GM21367 (cell line): ENCODE data around the gene MED22.
"Not testable (repeated sequence)": the region's sequence is repeated elsewhere in the genome, so short reads cannot be mapped to it uniquely, and the experiment has no call there.

ENCODE experiments used
- ATAC-seq: cut with Tn5 transposase; IDR thresholded peaks from one replicate; pipeline ENCODE4 v1.9.1; 2021; ENCODE audit not compliant: unreplicated experiment

MED22 gene

DNA sequence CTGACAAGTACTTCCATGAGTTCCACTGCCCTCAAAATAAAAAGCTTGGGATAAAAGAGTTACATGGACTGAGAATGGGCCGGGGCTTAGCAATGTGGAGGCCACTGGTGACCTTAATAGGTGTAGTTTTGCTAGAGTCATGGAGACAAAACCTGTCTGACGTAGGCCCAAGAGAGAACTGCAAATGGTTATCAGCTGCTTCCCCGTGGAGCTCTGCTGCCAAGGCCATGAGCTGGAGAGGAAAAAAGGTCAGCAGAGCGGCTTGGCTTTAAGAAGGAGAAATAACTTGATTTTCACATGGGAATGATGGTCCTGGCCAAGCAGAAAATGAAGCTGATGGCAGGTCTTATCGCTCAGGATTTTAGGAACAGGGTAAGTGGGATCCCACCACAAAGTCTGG is 8.3 kb downstream of the MED22 start:
- no peak for ATAC-seq

DNA sequence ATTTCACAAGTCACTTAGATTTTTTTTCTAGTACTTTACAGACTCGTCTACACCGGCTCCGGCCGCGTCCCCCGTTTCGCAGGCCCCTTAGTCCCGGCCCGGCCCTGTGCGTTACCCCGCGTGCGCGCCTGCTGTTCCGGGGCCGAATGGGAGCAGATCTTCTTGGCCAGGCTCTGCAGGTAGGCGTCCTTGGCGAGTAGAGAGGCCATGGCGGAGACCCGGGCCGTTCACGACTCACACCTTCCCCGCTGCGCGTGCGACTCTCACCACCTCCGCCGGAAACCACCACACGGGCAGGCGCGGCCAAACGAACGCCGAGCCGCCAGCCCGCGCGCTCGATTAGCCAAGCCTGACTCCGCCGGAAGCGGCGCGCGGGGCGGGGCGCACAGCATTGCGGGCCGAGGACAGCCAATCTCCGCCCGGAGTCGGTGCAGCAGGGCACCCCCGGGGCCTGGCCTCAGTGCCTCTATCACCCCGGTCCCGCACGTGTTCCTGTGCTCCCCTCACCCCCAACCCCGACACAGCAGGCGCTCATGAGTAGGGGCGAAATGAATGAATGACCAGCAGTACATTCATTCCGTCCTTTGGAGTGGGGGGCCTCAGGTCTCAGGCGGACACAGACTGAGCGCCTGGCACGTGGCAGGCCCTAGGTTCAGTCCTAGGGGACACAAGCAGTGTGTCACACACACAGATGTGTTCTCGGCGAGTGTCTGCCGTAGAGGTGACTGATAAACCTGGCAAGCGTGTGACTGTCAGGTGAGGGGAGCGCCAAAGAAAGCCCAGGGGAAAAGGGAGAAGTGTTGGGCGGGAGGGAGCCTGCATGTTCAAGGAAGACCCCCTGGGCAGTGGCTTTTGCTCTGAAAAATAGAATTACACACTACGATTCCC is 11.8 kb downstream of the MED22 start, which contains the start of gene SURF6:
TSS of gene SURF6 (minus strand) at position 265 of the 888 bp plus-strand sequence. CDS start at position 209, 56 bp downstream.
- ATAC-seq: peak; percentile 78

DNA sequence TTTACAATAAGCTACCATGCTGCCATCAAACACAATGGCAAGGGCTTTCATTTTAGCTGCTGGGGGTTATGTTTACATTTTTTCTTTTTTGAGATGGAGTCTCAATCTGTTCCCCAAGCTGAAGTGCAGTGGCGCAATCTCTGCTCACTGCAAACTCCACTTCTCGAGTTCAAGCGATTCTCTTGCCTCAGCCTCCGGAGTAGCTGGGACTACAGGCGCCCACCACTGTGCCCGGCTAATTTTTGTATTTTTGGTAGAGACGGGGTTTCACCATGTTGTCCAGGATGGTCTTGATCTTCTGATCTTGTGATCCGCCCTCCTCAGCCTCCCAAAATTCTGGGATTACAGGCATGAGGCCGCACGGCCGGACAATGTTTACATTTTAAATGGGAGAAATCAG is 13.0 kb downstream of the MED22 start:
- ATAC-seq: not testable (repeated sequence)

DNA sequence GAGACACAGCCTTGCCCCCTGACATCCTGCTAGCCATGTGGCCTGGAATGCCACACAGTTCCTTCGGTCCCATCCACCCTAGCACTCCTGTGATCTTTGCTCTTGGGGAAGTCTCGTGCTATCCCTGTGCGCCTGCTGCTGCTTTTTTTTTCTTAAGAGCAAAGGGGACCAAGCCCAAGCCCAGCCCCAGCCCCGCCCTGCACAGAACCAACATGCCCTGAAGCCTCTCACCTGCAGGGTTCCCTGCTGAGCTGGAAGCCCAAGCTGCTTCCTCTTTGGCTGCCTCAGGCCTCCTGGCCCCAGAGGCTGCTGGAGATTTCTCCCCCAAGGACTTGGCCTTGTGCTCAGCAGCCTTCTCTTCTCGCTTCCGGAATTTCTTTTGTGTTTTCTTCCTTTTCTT is 13.8 kb downstream of the MED22 start:
- no peak for ATAC-seq

DNA sequence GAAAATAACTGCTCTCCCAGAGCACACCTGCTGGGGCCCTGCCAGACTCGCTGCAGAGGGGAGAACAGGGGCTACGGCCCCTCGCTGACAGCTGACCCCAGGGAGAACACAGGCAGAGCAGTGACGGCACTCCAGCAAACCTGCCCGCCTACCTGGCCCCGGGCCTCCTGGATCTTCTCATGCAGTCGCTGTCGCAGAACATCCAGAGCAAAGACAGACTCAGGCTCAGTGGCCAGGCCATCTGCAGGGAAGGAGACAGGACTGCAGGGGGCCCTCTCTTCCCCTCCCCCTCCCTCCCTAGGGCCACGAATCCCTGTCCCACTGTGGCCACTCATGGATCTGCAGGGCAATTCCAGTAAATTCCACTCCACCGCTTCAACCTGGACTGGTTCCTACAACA is 14.4 kb downstream of the MED22 start:
- no peak for ATAC-seq

DNA sequence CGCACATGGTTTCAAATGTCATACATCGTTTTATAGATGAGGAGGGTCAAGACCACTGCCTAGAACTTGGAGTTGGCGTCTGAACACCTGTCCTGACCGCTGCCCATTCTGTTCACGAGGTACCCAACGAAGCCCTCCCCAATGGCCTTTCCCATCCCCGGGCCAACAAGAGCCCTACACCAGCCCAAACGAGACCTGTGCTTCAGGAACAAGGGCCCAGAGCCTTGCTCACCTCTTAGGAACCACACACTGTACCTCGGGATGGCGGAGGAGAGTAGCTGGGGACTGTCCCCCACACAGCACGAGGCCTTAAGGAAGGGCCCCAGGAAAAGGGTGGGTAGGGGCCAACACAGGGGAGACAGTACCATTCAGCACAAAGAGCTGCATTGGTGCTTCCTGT is 14.9 kb downstream of the MED22 start:
- ATAC-seq: no peak

DNA sequence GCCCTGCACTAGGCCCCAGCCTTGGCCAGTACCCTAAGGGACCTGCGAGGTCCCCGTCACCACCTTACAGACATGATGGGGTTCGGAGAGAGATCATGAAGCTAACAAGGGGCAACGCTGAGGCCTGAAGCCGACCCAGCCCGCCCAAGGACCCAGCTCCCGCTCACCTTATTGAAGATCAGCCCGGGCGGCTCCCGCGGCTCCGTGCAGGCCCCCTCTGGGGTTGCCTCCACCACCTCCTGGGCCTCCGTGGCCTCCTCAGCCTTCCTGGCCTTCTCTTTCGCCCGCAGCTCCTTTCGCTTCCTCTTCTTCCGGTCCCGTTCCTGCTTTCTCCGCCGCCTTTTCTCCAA is 15.6 kb downstream of the MED22 start:
- no peak for ATAC-seq

DNA sequence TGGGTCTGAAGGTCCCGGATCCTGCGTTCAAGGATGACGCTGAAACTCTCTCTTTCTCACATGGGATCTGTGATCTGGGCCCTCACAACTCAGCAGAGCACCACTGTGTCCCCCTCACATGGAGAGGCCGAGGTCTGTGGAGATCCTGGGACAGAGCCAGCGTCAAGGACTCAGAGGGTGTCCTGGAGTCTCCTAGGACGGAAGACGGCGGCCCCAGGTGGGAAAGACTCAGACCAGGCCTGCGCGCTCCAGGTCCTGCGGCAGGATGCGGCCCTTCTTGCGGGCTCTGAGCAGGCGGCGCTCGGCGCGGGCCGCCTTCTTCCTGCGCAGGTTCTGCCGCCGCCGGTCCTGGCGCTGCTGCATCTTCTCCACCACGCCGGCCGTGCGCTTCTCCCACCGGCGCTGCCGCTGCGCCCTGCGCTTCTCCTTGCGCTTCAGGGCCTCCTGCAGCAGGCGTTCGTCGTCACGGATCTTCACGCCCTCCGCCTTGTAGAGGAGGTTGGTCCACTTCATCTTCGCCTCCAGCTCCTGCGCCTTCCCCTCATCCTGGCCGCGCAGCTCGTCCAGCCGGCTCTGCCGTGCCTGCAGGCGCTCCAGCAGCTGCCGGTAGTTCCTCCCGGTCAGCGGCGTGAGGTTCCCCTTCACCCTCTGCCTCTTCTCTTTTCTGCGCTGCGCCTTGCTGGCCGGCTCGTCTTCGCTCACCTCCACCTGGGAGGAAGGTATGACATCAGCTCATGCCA is 16.1 kb downstream of the MED22 start:
- ATAC-seq: no peak

DNA sequence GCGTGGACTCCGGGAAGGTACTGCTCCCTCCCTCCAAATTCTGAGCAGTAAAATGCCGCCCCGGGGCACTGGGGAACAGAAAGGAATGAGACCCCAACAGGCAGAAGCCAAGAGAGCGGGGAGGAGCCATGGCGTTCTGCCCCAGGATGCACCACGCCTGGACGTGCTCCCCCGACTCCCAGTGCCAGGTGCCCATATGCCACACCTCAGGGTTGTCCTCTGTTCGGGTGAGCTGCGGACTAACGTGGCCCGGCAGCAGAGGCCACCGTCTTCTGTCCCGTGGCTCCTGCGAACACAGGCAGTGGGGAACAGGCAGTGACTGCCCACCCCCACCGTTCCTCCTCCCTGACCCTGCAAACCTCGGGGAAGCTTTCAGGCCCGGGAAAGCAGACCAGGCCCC is 16.7 kb downstream of the MED22 start:
- no peak for ATAC-seq

DNA sequence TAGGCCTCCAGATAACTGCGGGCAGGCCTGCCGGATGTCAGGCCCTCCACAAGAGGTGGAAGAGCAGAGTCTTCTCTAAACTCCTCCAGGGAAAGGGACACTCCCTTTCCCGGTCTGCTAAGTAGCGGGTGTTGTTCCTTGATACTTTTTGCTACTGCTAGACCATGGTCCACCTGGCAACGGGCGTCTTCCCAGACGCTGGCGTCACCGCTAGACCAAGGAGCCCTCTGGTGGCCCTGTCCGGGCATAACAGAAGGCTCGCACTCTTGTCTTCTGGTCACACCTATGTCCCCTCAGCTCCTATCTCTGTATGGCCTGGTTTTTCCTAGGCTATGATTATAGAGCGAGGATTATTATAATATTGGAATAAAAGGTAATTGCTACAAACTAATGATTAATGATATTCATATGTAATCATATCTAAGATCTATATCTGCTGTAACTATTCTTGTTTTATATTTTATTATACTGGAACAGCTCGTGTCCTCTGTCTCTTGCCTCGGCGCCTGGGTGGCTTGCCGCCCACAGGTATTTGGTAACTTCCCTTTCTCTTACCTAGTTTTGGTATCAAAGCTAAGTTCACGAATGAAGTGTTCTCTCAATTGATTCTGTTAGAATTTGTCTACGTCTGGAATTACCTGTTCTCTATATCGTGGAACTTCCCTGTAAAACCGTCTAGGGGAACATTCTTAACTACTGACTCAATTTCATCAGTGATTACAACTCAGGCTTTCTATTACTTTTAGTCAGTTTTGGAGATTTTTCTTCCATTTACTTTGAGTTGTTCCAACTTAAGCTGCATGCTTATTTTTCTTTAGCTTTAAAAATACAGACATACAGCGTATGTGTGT is 18.4 kb downstream of the MED22 start:
- not testable (repeated sequence) for ATAC-seq

DNA sequence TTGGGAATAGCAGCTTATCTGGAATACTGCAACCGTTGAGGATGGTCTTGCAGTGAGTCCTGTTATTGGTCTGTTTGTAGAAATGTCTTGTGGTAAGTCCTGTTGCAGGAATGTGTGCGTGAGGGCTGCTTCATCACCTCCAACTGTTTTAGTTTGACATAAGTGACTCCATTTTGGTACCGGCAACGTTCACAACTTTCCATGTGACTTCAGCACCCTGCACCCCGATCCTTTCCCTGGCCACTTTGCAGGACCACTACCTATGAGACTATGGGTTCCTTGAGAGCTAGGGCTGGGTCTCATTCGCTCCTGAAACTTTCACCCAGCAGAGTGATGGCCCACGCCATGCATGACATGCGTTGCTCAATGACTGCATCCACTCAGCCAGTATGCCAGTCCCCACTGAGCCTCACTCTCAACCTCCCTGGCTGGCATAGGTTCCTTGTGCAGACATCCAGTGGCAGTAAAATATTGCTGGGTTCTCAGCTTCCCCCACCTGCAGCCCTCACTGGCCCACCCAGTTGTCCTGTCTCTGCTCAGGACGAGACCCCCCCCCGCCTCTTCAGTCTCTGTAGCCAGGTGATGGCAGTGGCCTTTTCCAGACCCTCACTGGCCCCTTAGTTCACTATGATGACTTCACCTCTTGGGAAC is 20.0 kb downstream of the MED22 start:
- ATAC-seq: no peak

DNA sequence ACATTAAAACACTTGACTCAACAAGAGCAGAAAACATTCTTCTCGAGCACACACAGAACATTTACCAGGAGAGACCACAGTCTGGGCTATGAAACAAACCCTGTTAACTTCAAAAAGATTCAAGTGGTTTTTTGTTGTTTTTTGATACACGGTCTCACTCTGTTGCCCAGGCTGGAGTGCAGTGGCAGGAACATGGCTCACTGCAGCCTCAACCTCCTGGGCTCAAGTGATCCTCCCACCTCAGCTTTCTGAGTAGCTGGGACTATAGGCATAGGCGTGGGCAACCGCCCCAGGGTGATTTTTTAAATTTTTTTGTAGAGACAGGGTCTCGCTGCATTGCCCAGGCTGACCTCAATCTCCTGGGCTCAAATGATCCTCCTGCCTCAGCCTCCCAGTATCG is 20.9 kb downstream of the MED22 start:
- not testable (repeated sequence) for ATAC-seq

DNA sequence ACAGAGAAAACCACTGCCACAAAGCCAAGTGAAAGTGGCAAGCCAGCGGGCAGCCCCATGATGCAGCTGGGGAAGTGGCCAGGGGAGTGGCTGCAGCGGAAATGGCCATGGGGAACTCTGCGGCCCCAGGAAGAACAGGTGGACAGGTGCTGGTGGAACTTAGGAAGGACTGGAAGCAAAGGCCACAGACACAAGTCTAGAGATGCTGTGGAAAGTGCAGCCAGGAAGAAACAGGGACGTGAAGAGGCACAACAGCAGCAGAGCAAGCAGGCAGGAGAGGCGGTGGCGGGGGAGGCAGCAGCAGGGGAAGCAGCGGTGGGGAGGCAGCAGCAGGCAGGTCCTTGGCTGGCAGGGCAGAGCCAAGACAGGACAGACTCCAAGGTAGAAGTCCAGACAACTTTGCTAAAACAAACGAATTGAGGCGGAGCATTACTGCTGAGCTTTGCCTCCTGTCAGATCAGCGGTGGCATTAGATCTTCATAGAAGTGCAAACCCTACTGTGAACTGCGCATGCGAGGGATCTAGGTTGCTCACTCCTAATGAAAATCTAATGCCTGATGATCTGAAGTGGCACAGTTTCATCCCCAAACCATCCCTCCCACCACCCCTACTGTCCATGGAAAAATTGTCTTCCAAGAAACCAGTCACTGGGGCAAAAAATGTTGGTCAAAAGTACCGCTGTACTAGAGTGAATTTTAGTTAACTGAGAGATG is 23.8 kb downstream of the MED22 start:
- ATAC-seq: no peak

DNA sequence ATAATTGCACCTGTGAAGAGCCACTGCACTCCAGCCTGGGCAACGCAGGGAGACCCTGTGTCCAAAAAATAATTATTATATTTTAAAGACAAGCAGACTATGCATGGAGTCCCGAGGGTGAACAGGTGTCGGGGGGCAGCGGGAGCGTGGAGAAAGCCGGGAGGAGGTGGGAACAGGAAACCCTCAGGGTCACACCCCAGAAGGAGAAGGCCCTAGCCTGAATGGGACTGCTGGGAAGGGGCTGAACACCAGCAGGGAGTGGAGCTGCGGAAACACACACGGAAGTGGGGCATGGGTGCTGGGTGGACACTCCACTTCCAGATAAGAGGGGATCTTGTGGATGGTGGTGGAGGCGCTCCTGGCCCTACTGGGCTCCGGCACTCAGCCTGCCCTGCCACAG is 24.7 kb downstream of the MED22 start:
- no peak for ATAC-seq

DNA sequence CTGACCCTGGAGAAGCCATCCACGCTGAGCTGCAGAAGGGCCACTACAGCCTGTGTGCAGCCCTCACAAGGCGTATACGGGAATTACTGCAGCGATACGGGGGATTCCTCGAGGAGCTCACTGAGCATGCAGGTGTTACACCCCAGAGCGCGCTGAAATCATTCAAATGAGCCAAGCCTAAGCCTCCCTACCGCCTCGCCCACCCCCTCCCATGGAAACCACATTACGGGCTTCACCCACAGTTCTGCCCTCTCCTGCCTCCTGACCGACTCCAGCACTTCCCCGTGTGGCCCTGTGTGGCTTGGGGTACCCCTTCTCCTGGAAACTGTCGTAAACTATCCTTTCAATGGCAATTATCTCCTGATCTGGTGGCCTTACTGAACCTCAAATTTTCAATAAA is 25.2 kb downstream of the MED22 start:
- no peak for ATAC-seq

DNA sequence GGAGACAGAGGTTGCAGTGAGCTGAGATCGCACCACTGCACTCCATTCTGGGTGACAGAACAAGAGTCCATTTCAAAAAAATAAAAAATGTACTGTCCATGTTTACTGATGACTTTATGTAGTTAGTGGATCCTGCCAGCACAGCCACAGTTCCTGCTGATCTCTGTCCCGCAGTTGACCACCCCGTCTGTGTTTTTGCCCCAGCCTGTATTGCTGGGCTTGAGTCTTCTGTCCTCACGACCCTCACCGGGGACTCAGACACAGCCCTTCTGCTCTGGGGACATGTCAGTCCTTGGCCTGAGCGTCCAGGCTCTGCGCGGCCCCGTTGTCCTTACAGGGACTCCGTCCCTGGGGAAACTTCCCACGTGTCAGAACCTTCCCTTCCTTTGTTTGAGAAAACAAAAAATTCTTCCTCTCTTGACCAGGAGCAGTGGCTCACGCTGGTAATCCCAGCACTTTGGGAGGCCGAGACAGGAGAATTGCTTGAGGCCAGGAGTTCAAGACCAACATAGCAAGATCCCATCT is 26.5 kb downstream of the MED22 start:
- no peak for ATAC-seq

DNA sequence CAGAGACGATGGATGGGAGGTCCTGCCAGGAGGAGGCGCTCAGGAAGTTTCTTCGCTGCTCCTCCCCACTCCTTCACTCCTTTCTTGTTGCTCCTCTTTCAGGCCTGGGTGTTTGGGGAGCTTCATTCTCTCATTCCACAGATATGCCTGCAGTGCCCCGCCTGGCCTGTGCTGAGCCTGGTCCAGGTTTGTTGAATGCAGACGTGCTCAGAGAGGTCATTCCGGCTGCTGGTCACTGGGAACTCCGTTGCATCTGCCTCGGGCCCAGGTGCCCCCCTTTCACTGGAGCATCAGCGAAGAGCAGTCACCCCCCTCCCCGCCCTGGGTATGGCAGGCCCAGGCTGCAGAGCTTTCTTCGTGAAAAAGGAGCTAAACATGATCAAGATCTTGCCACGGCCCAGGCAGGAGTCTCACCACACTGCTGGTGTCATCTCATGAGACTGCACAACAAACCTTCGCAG is 27.5 kb downstream of the MED22 start:
- no peak for ATAC-seq

DNA sequence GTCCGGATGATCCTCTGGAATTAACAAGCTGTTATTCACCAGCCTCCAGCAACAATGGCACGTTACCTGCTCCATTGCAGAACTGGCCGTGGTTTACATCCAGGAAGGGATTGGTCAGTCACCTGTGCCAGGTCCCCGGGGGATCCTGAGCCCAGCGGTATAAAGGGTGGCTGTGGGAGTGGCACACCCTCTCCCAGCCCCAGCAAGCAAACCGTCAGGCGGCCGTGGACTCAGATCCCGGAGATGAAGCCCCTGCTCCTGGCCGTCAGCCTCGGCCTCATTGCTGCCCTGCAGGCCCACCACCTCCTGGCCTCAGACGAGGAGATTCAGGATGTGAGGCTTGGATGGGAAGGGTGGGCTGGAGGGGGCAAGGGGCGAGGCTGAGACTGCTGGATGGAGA is 30.4 kb downstream of the MED22 start:
- not testable (repeated sequence) for ATAC-seq

DNA sequence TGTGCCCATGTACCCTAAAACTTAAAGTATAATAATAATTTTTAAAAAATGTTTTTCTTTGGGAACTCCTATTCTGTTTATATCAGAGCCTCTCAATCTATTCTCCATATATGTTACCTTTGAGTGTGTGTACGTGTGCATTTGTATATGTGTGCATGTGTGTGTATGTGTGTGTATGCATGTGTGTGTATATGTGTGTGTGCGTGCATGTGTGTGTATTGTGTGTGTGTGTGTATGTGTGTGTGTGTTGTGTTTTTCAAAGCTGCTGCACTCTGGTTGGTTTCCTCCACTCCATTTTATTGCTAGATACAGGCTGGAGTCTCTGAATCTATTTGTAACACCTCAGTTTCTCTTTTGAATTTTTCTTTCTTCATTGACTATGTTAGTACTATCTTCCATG is 31.9 kb downstream of the MED22 start:
- ATAC-seq: no peak

DNA sequence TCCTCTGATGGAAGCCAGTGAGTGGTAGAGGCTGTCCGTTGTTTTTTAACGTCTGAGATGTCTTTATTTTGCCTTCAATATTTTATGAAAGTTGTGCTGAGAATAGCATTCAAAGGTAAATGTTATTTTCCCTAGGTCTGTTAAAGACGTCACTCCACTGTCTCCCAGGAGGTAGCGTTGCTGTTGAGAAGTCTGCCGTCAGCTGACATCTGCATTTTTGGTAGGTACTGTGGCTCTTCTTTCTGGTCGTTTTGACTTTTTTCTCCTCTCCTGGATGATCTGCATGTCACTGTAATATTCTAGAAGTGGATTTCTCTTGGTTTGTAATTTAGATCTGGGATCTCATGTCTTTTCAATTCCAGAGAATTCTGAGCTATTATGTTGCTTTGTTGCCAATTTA is 38.3 kb downstream of the MED22 start:
- ATAC-seq: no peak
